ENCODE results near the gene OPHN1.

Gene OPHN1

GRCh38 chrX:68440442-68440841 is 7.1 kb upstream of the OPHN1 start:
- TF ChIP-seq GATA3 (IDR thresholded peaks at IDR 0.05; ENCODE audit: low read depth, low read length), result no peak
- no peak for TF ChIP-seq GATA2 (IDR thresholded peaks at IDR 0.05; ENCODE audit: low read depth, low read length)

- TF ChIP-seq GATA3 (IDR thresholded peaks at IDR 0.05; ENCODE audit: low read depth, low read length) (no peak), GATA2 (IDR thresholded peaks at IDR 0.05; ENCODE audit: low read depth, low read length) (no peak)
Observed at GRCh38 chrX:68439341-68439740, 6.0 kb upstream of the OPHN1 start.

GRCh38 chrX:68438575-68438974 is 5.3 kb upstream of the OPHN1 start:
- TF ChIP-seq GATA2 (IDR thresholded peaks at IDR 0.05; ENCODE audit: low read depth, low read length), result no peak
- no peak for TF ChIP-seq GATA3 (IDR thresholded peaks at IDR 0.05; ENCODE audit: low read depth, low read length)

- TF ChIP-seq GATA3 (IDR thresholded peaks at IDR 0.05; ENCODE audit: low read depth, low read length) (no peak), GATA2 (IDR thresholded peaks at IDR 0.05; ENCODE audit: low read depth, low read length) (no peak)
Observed at GRCh38 chrX:68433981-68434299, 645 bp upstream of the OPHN1 start.

GRCh38 chrX:68432648-68433047 is 647 bp downstream of the OPHN1 start:
- no peak for TF ChIP-seq GATA3 (IDR thresholded peaks at IDR 0.05; ENCODE audit: low read depth, low read length)
- TF ChIP-seq GATA2 (IDR thresholded peaks at IDR 0.05; ENCODE audit: low read depth, low read length), result no peak

- TF ChIP-seq GATA3 (IDR thresholded peaks at IDR 0.05; ENCODE audit: low read depth, low read length) (no peak), GATA2 (IDR thresholded peaks at IDR 0.05; ENCODE audit: low read depth, low read length) (no peak)
Observed at GRCh38 chrX:68431836-68432235, 1.5 kb downstream of the OPHN1 start.

- no peak for TF ChIP-seq GATA2 (IDR thresholded peaks at IDR 0.05; ENCODE audit: low read depth, low read length)
- TF ChIP-seq GATA3 (IDR thresholded peaks at IDR 0.05; ENCODE audit: low read depth, low read length), result no peak
Observed at GRCh38 chrX:68429216-68429615, 4.1 kb downstream of the OPHN1 start.

GRCh38 chrX:68428431-68428830 is 4.9 kb downstream of the OPHN1 start:
- no peak for TF ChIP-seq GATA3 (IDR thresholded peaks at IDR 0.05; ENCODE audit: low read depth, low read length)
- no peak for TF ChIP-seq GATA2 (IDR thresholded peaks at IDR 0.05; ENCODE audit: low read depth, low read length)

GRCh38 chrX:68424719-68425118 is 8.6 kb downstream of the OPHN1 start:
- TF ChIP-seq GATA2 (IDR thresholded peaks at IDR 0.05; ENCODE audit: low read depth, low read length), result no peak
- no peak for TF ChIP-seq GATA3 (IDR thresholded peaks at IDR 0.05; ENCODE audit: low read depth, low read length)

- TF ChIP-seq GATA2 (IDR thresholded peaks at IDR 0.05; ENCODE audit: low read depth, low read length), result no peak
- TF ChIP-seq GATA3 (IDR thresholded peaks at IDR 0.05; ENCODE audit: low read depth, low read length), result no peak
Observed at GRCh38 chrX:68422478-68422877, 10.8 kb downstream of the OPHN1 start.

GRCh38 chrX:68421636-68422035 is 11.7 kb downstream of the OPHN1 start:
- TF ChIP-seq GATA2 (IDR thresholded peaks at IDR 0.05; ENCODE audit: low read depth, low read length), result no peak
- TF ChIP-seq GATA3 (IDR thresholded peaks at IDR 0.05; ENCODE audit: low read depth, low read length), result no peak

- no peak for TF ChIP-seq GATA3 (IDR thresholded peaks at IDR 0.05; ENCODE audit: low read depth, low read length)
- TF ChIP-seq GATA2 (IDR thresholded peaks at IDR 0.05; ENCODE audit: low read depth, low read length), result no peak
Observed at GRCh38 chrX:68420559-68420958, 12.7 kb downstream of the OPHN1 start.

GRCh38 chrX:68419975-68420374 is 13.3 kb downstream of the OPHN1 start:
- TF ChIP-seq GATA2 (IDR thresholded peaks at IDR 0.05; ENCODE audit: low read depth, low read length), result no peak
- no peak for TF ChIP-seq GATA3 (IDR thresholded peaks at IDR 0.05; ENCODE audit: low read depth, low read length)

- TF ChIP-seq GATA2 (IDR thresholded peaks at IDR 0.05; ENCODE audit: low read depth, low read length) (no peak), GATA3 (IDR thresholded peaks at IDR 0.05; ENCODE audit: low read depth, low read length) (no peak)
Observed at GRCh38 chrX:68417651-68418050, 15.6 kb downstream of the OPHN1 start.

- TF ChIP-seq GATA3 (IDR thresholded peaks at IDR 0.05; ENCODE audit: low read depth, low read length), result no peak
- TF ChIP-seq GATA2 (IDR thresholded peaks at IDR 0.05; ENCODE audit: low read depth, low read length), result no peak
Observed at GRCh38 chrX:68416592-68416991, 16.7 kb downstream of the OPHN1 start.

- TF ChIP-seq GATA3 (IDR thresholded peaks at IDR 0.05; ENCODE audit: low read depth, low read length) (no peak), GATA2 (IDR thresholded peaks at IDR 0.05; ENCODE audit: low read depth, low read length) (no peak)
Observed at GRCh38 chrX:68415316-68415715, 18.0 kb downstream of the OPHN1 start.

Measured in SH-SY5Y (cell line).